Glutamatergic neuron (in vitro differentiated cells): ENCODE measurements around the gene PPP1R15B. TPM values are rescaled to one million over a fixed set of nuclear protein-coding genes. Genes with fewer than 3 reads are reported as not detected.

ENCODE experiments used
- DNase-seq: peaks from one replicate; pipeline ENCODE4 v3.0.0; 2022
- H3K27ac Mint-ChIP-seq: one replicate; pipeline ENCODE4 v1.8.0; 2020; ENCODE audit warnings: mild to moderate bottlenecking, mixed read lengths, inconsistent platforms; ENCODE audit not compliant: unreplicated experiment
- H3K27me3 Mint-ChIP-seq: one replicate; pipeline ENCODE4 v1.8.0; 2020; ENCODE audit warnings: mild to moderate bottlenecking, moderate library complexity, mixed read lengths, inconsistent platforms; ENCODE audit not compliant: unreplicated experiment
- H3K36me3 Mint-ChIP-seq: one replicate; pipeline ENCODE4 v1.8.0; 2020; ENCODE audit warnings: mild to moderate bottlenecking, mixed read lengths, inconsistent platforms; ENCODE audit not compliant: unreplicated experiment
- H3K4me1 Mint-ChIP-seq: one replicate; pipeline ENCODE4 v1.8.0; 2020; ENCODE audit warnings: mild to moderate bottlenecking, low read depth, mixed read lengths, inconsistent platforms; ENCODE audit not compliant: unreplicated experiment
- H3K4me3 Mint-ChIP-seq: one replicate; pipeline ENCODE4 v1.8.0; 2020; ENCODE audit warnings: mild to moderate bottlenecking, mixed read lengths, inconsistent platforms; ENCODE audit not compliant: unreplicated experiment
- H3K9me3 Mint-ChIP-seq: one replicate; pipeline ENCODE4 v1.8.0; 2020; ENCODE audit warnings: mild to moderate bottlenecking, moderate library complexity, mixed read lengths, inconsistent platforms; ENCODE audit not compliant: unreplicated experiment
- total RNA-seq: library from RNA; stranded (reverse); fragmentation: NEBNext Ultra II Directional; extraction: Animal tissue kit (Norgen Biotek cat#: 25700); gene quantifications from one replicate; pipeline ENCODE4 v1.2.1, GENCODE V29; 2021; ENCODE audit not compliant: unreplicated experiment
- TF ChIP-seq, protein P1 (sequence below): fragments of 200-600 bp; sonication (generic); IDR thresholded peaks from one replicate; pipeline ENCODE4 v1.5.0; 2021; ENCODE audit not compliant: partially characterized antibody, unreplicated experiment

PPP1R15B gene
- total RNA-seq, 1 donor from 2014 or later, result 45.3 TPM

DNA sequence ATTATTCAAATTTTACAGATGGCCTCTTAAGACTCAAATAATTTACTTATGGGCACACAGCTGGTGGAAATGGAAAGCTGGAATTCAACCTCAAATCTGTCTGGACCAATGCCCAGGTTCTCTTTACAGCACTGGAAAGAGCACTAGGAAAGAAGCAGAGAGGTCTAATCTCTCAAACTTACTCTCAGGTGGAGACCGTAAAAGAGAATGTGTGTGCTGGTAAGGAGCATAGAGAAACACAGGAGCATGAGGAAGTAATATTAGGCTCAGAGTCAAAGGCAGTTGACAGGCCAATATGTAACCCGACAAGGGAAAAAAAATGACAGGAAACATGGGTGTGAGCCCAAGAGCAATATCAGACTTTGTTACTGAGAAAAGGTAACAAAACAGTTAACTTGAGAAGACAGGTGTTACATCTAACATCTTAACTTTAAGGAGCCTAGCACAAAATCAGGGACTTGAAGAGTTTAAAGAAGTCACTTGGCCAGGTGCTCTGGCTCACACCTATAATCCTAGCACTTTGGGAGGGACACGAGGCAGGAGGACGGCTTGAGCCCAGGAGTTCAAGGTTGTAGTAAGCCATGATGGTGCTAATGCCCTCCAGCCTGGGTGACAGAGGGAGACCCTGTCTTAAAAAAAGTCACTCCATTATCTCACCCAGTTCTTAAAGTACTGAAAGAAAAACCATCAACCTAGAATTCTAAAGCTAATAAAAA, 20.7 kb downstream of the PPP1R15B start:
- H3K4me1 Mint-ChIP-seq, result no peaks in the 10 kb centered on the region
- no peaks in the 10 kb centered on the region for H3K27me3 Mint-ChIP-seq
- H3K36me3 Mint-ChIP-seq, result no peaks in the 10 kb centered on the region
- no peak for DNase-seq
- H3K4me3 Mint-ChIP-seq, result no peak overlapping the region
- H3K27ac Mint-ChIP-seq, result no peak overlapping the region
- TF ChIP-seq, protein P1, sequence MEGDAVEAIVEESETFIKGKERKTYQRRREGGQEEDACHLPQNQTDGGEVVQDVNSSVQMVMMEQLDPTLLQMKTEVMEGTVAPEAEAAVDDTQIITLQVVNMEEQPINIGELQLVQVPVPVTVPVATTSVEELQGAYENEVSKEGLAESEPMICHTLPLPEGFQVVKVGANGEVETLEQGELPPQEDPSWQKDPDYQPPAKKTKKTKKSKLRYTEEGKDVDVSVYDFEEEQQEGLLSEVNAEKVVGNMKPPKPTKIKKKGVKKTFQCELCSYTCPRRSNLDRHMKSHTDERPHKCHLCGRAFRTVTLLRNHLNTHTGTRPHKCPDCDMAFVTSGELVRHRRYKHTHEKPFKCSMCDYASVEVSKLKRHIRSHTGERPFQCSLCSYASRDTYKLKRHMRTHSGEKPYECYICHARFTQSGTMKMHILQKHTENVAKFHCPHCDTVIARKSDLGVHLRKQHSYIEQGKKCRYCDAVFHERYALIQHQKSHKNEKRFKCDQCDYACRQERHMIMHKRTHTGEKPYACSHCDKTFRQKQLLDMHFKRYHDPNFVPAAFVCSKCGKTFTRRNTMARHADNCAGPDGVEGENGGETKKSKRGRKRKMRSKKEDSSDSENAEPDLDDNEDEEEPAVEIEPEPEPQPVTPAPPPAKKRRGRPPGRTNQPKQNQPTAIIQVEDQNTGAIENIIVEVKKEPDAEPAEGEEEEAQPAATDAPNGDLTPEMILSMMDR, result no peak
- no peaks in the 10 kb centered on the region for H3K9me3 Mint-ChIP-seq

DNA sequence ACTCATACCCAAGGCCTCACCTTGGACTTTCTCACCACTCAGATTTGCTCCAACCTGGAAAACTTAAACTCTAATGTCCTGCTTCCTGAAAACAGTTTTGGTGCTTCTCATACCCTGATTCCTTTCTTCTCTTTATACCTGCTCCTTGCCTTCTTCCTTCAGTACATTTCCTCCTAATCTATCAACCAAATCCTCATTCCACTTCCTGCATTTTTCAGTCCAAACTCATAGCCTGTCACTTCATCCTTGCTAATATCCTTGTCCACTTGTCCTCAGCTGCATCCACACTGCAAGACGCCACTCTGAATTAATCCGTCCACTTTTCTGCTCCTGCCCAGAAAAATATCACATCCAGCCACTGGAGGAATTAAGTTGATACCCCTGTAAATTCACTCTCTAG, 25.9 kb downstream of the PPP1R15B start:
- Mint-ChIP-seq H3K4me1 (no peaks in the 10 kb centered on the region), H3K36me3 (no peaks in the 10 kb centered on the region), H3K27me3 (peaks cover 2% of the 10 kb centered on the region), H3K27ac (no peak overlapping the region), H3K9me3 (no peaks in the 10 kb centered on the region), H3K4me3 (no peak overlapping the region)
- no peak for DNase-seq
- TF ChIP-seq, protein P1, result no peak

DNA sequence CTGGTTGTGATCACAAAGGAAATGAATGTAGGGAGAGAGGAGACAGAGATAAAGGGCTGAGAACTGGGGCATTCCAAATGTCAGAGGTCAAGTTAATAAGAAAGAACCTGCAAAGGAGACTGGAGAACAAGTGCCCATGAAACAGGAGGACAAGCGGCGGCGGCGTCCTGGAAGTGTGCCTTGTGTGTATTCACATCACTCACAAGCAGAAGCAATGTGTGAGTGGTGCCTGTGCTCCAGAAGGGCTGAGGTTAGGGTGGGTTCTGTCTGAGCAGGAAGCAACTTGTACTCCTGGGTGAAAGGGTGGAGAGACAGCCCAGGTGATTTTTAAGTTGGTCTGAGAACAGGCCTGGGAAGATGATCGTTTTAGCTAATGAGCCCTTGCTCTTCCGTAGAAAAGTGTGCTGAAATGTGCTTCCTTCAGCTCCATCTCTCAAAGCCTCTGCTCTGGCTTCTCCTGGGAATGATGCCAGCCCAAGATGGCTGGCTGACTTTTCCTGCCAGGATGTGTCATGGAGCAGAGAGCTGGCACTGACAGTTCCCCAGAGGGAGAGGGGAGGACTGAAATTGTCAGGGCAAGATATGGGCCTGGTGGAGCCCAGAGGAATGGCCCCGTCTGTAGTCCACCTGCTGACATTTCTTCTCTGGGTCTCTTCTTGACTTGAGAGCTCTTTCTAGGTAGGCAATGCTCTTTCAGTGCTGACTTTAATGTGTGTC, 26.8 kb downstream of the PPP1R15B start:
- no peak overlapping the region for H3K4me3 Mint-ChIP-seq
- no peaks in the 10 kb centered on the region for H3K9me3 Mint-ChIP-seq
- TF ChIP-seq, protein P1, result no peak
- H3K27me3 Mint-ChIP-seq, result peaks cover 2% of the 10 kb centered on the region
- no peaks in the 10 kb centered on the region for H3K36me3 Mint-ChIP-seq
- no peak for DNase-seq
- no peak overlapping the region for H3K27ac Mint-ChIP-seq
- no peaks in the 10 kb centered on the region for H3K4me1 Mint-ChIP-seq

DNA sequence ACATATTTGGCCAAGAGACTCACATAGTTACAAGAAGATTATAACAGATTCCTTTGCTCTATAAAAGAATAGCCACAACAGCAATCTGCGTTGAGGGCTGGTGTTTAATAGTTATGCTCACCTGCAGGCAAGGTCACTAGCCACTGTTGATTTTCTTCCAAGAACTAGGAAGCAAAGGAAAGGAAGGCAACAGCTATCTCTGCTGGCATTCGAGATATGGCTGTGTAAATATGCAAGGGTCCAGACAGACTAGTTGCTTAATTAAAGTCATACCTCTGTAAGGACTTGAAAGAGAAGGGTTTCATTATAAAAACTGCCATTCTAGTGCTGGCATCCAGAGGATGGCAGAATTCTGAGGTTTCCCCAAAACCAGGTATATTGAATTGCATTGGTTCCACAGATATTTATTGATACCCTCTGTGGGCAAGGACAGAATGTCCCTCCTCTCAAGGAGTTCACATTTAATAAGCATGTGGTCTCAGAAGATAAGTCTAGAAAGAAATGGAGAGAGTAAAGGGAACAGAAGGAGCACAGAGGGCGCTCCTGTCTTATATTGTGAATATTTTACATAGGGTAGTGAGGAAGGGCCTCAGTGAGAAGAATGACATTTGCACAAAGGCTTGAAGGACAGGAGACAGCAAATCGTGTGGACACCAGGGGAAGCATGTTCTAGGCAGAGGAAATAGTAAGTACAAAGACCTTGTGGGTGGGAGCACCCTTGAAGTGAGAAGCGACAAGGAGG, 28.3 kb downstream of the PPP1R15B start:
- H3K4me1 Mint-ChIP-seq, result no peaks in the 10 kb centered on the region
- H3K4me3 Mint-ChIP-seq, result no peak overlapping the region
- peaks cover 5% of the 10 kb centered on the region for H3K27me3 Mint-ChIP-seq
- DNase-seq, result no peak
- no peaks in the 10 kb centered on the region for H3K9me3 Mint-ChIP-seq
- H3K27ac Mint-ChIP-seq, result no peak overlapping the region
- no peaks in the 10 kb centered on the region for H3K36me3 Mint-ChIP-seq
- TF ChIP-seq, protein P1, result no peak
